HG02610 (cell line): ENCODE measurements around the gene ACAP3.

ENCODE experiments used
- ATAC-seq: cut with Tn5 transposase; IDR thresholded peaks from one replicate; pipeline ENCODE4 v1.9.1; 2021; ENCODE audit warnings: mild to moderate bottlenecking, moderate library complexity; ENCODE audit not compliant: unreplicated experiment

The ACAP3 gene

GRCh38 chr1:1272341-1273208, 35.2 kb downstream of the ACAP3 start:
- ATAC-seq: no peak

- no peak for ATAC-seq
Observed at GRCh38 chr1:1270813-1271212, 36.9 kb downstream of the ACAP3 start.

- no peak for ATAC-seq
Observed at GRCh38 chr1:1268284-1268682, 39.4 kb downstream of the ACAP3 start.

- ATAC-seq: no peak
Observed at GRCh38 chr1:1267488-1268283, 40.0 kb downstream of the ACAP3 start.

- ATAC-seq: no peak
Observed at GRCh38 chr1:1264868-1265272, 42.9 kb downstream of the ACAP3 start.

GRCh38 chr1:1264026-1264425, 43.7 kb downstream of the ACAP3 start:
- ATAC-seq: no peak

- ATAC-seq: no peak
Observed at GRCh38 chr1:1262758-1263157, 45.0 kb downstream of the ACAP3 start.

GRCh38 chr1:1262071-1262470, 45.7 kb downstream of the ACAP3 start:
- ATAC-seq: no peak

- ATAC-seq: no peak
Observed at GRCh38 chr1:1260843-1261560, 46.7 kb downstream of the ACAP3 start.

GRCh38 chr1:1259951-1260600, 47.7 kb downstream of the ACAP3 start:
- ATAC-seq: no peak

GRCh38 chr1:1259540-1259939, 48.2 kb downstream of the ACAP3 start:
- ATAC-seq: no peak

GRCh38 chr1:1259119-1259488, 48.6 kb downstream of the ACAP3 start:
- ATAC-seq: no peak

GRCh38 chr1:1256956-1257871, 50.5 kb downstream of the ACAP3 start:
- no peak for ATAC-seq

- no peak for ATAC-seq
Observed at GRCh38 chr1:1255611-1256010, 52.1 kb downstream of the ACAP3 start.

- ATAC-seq: no peak
Observed at GRCh38 chr1:1255078-1255477, 52.7 kb downstream of the ACAP3 start.

GRCh38 chr1:1254667-1254998, 53.1 kb downstream of the ACAP3 start:
- ATAC-seq: no peak

- ATAC-seq: no peak
Observed at GRCh38 chr1:1253972-1254666, 53.6 kb downstream of the ACAP3 start.

- no peak for ATAC-seq
Observed at GRCh38 chr1:1253314-1253713, 54.4 kb downstream of the ACAP3 start.

- no peak for ATAC-seq
Observed at GRCh38 chr1:1250786-1251284, 56.9 kb downstream of the ACAP3 start.
